HG03432 (cell line): Measurements from ENCODE around the gene BICC1.

ENCODE experiments used
- ATAC-seq: cut with Tn5 transposase; IDR thresholded peaks from one replicate; pipeline ENCODE4 v1.9.1; 2021; ENCODE audit warnings: mild to moderate bottlenecking, moderate library complexity; ENCODE audit not compliant: unreplicated experiment

The BICC1 gene

DNA sequence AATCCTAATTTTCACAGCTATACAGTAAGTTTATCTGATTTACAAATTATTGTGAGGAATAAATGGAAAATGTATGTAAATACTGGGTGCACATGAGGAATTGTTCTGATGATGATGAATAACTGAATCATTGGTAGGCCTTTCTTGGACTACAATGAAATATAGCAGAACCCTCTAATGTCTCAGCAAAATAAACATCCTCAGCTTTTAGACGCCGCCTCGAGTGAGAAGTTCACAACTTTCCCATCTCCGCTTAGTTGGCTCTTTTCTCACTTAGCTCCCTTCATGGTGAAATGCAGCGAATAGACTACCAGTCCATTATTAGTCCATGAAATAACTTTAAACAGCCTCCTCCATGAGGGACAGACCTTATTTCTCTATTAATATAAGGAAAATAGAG, 182.3 kb downstream of the BICC1 start:
- no peak for ATAC-seq

GRCh38 chr10:58696736-58697135, 184.1 kb downstream of the BICC1 start:
- no peak for ATAC-seq

- no peak for ATAC-seq
These were observed 185.0 kb downstream of the BICC1 start for GRCh38 chr10:58697691-58698090.

GRCh38 chr10:58698777-58699356, 186.2 kb downstream of the BICC1 start:
- no peak for ATAC-seq

DNA sequence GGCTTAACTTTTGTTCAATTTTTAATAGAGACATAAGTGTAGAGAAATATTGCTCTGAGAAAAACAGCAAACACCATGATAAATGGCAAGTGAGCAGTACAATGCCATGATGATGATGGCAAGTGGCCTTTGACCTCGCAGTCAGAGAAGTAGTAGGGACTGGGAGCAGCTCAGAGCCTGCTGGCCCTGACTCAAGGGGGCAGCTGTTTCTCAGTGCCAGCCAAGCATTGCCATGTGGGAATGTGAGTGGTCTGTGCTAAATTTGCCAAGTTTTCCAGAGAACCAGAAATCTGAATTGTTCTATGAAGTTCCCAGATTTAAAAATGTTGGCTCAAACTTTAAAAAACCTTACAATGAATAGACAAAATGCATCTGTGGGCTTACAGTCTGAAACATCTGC, 187.9 kb downstream of the BICC1 start:
- ATAC-seq = no peak

GRCh38 chr10:58701405-58702135, 188.9 kb downstream of the BICC1 start:
- ATAC-seq = no peak

DNA sequence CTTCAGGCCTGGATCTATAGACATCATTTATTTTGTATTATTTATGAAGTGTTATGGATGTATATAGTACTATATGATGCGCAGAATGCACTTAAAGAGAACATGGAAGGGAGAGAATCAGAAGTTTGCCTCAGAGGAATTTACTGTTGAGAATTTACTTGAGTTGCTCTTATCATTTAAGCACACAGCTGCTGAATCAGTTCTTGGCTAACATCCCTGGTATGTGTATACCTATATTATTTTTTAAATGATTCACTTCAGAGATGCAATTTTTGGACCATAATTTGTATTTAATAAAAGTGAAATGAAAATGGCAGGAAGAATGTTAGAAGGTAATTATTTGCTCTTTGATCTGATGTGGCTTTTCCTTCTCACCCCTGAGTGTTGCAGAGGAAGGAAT, 191.6 kb downstream of the BICC1 start:
- ATAC-seq = no peak

- no peak for ATAC-seq
These were observed 192.0 kb downstream of the BICC1 start for GRCh38 chr10:58704671-58705141.

GRCh38 chr10:58706836-58707235, 194.2 kb downstream of the BICC1 start:
- ATAC-seq = no peak

DNA sequence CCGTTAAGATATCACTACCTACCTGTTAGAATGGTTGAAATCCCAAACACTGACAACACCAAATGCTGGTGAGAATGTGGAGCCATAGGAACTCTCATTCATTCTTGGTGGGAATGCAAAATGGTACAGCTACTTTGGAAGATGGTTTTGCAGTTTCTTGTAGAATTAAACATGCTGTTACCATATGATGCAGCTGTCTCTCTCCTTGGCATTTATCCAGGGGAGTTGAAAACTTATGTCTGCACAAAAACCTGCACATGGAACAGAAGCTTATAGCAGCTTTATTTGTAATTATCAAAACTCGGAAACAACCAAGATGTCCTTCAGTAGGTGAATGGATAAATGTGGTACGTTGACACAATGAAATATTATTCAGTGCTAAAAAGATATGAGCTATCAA, 199.5 kb downstream of the BICC1 start:
- no peak for ATAC-seq

DNA sequence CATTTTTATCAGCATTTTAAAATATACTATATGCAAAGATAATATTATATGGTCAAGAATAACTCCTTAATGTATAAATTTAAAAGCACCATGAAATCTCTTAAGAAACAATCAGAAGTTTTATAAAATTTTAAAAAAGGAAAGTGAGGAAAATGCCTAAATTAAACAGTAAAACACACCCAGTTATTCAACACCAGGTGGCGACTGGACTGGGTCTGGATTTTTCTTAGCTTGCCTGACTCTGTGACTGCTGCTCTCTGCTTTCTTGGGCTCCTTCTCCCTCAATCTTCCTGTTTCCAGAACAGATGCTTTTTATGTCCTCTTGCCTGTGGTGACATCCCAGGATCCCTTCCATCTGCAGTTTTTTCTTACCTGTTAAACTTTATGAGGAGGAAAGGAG, 200.3 kb downstream of the BICC1 start:
- no peak for ATAC-seq

DNA sequence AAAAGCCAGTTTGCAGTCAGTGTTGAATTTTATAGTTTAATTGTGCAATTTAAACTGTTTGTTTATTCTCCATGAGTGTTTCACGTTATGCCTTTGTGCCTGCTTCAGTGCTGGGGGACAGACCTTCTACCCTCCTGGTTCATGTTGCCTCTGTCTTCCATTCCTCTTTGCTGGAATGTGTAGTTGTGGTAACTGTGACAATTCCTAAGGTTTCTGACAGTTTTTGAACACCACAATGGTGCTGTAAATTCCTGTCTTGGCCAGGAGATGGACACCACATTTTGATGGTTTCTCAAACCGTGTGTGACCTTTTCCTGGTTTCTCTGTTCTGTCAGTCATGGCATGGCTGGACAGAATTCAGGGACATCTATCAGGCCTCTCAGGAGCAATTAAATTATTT, 201.7 kb downstream of the BICC1 start:
- no peak for ATAC-seq

DNA sequence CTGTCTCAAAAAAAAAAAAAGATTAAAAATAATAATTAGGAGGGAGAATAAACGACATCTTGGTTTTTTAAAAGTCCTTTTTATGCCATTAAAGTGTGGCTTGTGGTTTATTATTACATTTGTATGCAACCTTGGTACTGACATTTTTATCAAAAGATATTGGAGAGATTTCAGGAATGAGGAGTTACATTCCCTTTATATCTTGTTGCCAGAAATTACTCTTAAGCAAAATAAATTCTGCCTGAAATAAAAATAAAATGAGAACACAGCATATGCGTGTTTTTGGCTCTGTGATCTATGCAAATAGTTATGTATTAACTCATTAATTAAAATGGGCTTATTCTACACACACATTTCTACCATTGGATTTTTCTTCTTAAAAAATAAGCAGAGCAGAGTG, 202.4 kb downstream of the BICC1 start:
- no peak for ATAC-seq

- ATAC-seq = no peak
These were observed 205.9 kb downstream of the BICC1 start for GRCh38 chr10:58718596-58718995.

GRCh38 chr10:58721601-58722281, 209.1 kb downstream of the BICC1 start:
- ATAC-seq = no peak

GRCh38 chr10:58723186-58723585, 210.5 kb downstream of the BICC1 start:
- no peak for ATAC-seq

DNA sequence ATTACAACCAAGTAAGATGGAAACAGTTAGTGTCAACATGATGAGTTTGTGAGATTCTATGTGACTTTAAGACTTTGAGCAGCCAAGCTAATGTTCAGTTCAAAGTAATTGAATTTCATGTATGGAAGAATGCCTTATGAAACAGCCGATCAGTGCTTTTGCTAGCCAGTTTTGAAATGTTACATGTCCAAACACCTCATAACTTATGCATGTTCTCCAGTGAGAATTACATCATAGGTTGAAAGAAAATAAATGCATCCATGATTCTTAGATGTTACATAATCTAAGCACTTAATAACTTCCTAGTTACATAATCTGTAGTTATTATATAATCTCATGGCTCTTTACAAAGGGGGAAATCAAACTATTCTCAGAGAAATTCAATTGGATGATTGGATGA, 211.3 kb downstream of the BICC1 start:
- no peak for ATAC-seq

DNA sequence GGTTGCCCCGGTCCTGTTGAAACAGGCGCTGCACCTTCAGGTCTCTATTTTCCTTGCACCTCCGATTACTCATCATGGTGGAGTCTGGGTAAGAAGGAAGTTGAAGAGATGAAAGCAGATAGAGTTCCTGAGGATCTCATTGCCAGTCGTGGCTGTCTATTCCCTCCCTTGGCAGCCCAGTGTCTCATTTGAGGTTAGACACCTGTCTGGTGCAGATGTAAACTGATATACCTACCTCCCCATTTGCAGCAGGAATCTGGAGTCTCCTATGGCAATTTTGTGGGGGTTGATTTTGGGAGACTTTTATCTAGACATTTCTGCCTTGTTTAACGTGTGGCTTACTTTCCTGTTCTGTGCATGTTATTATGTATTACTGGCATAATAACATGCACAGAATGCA, 212.1 kb downstream of the BICC1 start:
- no peak for ATAC-seq

- no peak for ATAC-seq
These were observed 213.2 kb downstream of the BICC1 start for GRCh38 chr10:58725901-58726300.

DNA sequence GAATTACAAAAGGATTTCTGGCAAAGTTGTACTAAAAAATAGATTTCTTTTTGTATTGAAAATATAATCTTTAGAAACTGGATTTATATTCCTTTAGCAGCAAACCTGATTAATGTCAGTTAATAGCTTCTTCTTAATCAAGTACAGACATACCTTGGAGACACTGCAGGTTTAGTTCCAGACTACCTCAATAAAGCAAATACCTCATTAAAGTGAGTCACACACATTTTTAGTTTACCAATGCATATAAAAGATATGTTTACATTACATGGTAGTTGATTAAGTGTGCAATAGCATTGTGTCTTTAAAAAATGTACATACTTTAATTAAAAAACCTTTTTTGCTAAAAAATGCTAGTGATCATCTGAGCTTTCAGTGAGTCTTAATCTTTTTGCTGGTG, 215.0 kb downstream of the BICC1 start:
- no peak for ATAC-seq

GRCh38 chr10:58731276-58731675, 218.6 kb downstream of the BICC1 start:
- ATAC-seq = no peak

GRCh38 chr10:58733436-58733835, 220.8 kb downstream of the BICC1 start:
- ATAC-seq = no peak
